Measurements from ENCODE around the gene C1orf21.

Gene C1orf21

DNA sequence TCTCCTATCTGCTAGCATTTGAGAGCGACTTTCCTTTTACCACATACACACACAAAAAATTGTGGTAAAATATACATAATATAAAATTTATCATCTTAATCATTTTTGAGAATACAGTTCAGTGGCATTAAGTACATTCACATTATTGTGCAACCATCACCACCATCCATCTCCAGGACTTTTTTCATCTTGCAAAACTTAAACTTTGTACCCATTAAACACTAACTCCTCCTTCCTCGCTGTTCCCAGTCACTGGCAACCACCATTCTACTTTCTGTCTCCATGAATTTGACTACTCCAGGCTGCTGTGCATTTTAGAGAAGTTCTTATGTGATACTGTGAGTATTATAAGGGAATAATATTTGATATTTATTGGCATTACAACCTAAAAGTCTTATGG is 181.3 kb downstream of the C1orf21 start:
- no peak for DNase-seq (ENCODE audit: low spot score)
- in situ Hi-C loops (cut with MboI; ENCODE audit: low sequenced_read_pairs, unreplicated experiment), result no loop called here
- no peak for TF ChIP-seq CTCF (IDR thresholded peaks at IDR 0.05; ENCODE audit: borderline replicate concordance, control extremely low read depth, extremely low read depth, insufficient read depth, missing control alignments)

DNA sequence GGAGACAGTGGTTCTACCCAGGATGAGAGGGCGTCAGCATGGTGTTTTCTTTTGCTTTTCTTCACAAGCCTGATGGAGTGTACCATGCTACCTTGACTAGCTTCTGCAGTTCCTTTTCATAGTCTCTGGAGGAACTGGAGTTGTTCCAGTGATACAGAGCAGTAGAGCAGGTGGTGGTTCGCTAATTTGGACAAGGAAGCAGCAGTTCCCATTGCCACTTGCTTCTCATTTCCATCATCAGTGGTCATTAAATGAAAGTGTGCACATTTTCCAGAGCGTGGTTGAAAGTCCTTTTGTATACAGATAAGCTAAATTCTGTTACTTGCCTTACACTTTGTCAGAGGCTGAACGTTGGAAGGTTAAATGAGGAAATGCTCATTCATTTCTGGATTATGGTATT is 182.3 kb downstream of the C1orf21 start:
- no peak for DNase-seq (ENCODE audit: low spot score)
- no peak for TF ChIP-seq CTCF (IDR thresholded peaks at IDR 0.05; ENCODE audit: borderline replicate concordance, control extremely low read depth, extremely low read depth, insufficient read depth, missing control alignments)
- in situ Hi-C loops (cut with MboI; ENCODE audit: low sequenced_read_pairs, unreplicated experiment), result no loop called here

GRCh38 chr1:184574588-184574987 is 187.8 kb downstream of the C1orf21 start:
- DNase-seq (ENCODE audit: low spot score), result no peak
- no peak for TF ChIP-seq CTCF (IDR thresholded peaks at IDR 0.05; ENCODE audit: borderline replicate concordance, control extremely low read depth, extremely low read depth, insufficient read depth, missing control alignments)
- in situ Hi-C loops (cut with MboI; ENCODE audit: low sequenced_read_pairs, unreplicated experiment), result no loop called here

DNA sequence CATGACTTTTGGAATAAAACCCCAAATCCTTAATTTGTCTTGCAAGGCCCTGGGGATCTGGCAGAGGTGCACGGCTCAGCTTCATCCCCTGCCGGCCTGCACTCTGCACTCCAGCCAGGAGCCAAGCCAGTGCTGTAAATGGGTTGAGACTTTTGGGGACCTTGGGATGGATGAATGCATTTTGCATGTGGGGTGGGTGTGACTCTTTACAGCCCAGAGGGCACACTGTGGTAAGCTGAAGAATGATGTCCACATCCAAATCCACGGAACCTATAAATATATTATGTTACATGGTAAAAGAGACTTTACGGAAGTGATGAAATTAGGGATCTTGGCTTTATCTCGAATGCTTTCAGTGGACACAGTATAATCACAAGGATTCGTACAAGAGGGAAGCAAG is 190.0 kb downstream of the C1orf21 start:
- no peak for DNase-seq (ENCODE audit: low spot score)
- TF ChIP-seq CTCF (IDR thresholded peaks at IDR 0.05; ENCODE audit: borderline replicate concordance, control extremely low read depth, extremely low read depth, insufficient read depth, missing control alignments), result no peak
- in situ Hi-C loops (cut with MboI; ENCODE audit: low sequenced_read_pairs, unreplicated experiment), result no loop called here

GRCh38 chr1:184577319-184577718 is 190.5 kb downstream of the C1orf21 start:
- DNase-seq (ENCODE audit: low spot score), result no peak
- in situ Hi-C loops (cut with MboI; ENCODE audit: low sequenced_read_pairs, unreplicated experiment), result no loop called here
- no peak for TF ChIP-seq CTCF (IDR thresholded peaks at IDR 0.05; ENCODE audit: borderline replicate concordance, control extremely low read depth, extremely low read depth, insufficient read depth, missing control alignments)

DNA sequence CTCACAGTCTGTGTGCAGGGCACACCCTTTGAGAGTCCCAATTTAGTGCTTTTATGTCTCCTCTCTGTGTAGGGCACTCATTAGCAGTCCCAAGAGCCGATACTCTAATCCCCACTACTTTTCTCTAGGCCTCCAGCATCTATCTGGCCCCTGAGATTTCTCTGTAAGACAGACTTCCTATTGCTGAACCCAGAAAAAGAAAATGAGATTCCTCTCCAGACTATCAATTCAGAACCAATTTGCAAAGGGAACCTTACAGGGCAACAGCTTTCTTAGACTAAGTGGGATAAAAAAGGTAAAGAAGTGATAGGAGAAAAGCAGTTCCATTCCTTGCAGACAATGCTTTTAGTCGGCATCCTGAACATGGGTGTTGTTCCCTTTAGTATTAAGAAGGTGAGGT is 195.6 kb downstream of the C1orf21 start:
- TF ChIP-seq CTCF (IDR thresholded peaks at IDR 0.05; ENCODE audit: borderline replicate concordance, control extremely low read depth, extremely low read depth, insufficient read depth, missing control alignments), result no peak
- in situ Hi-C loops (cut with MboI; ENCODE audit: low sequenced_read_pairs, unreplicated experiment), result no loop called here
- no peak for DNase-seq (ENCODE audit: low spot score)

GRCh38 chr1:184583849-184584248 is 197.0 kb downstream of the C1orf21 start:
- no peak for TF ChIP-seq CTCF (IDR thresholded peaks at IDR 0.05; ENCODE audit: borderline replicate concordance, control extremely low read depth, extremely low read depth, insufficient read depth, missing control alignments)
- no peak for DNase-seq (ENCODE audit: low spot score)
- in situ Hi-C loops (cut with MboI; ENCODE audit: low sequenced_read_pairs, unreplicated experiment), result no loop called here
